ENCODE measurements around the gene SECISBP2L.

SECISBP2L gene

DNA sequence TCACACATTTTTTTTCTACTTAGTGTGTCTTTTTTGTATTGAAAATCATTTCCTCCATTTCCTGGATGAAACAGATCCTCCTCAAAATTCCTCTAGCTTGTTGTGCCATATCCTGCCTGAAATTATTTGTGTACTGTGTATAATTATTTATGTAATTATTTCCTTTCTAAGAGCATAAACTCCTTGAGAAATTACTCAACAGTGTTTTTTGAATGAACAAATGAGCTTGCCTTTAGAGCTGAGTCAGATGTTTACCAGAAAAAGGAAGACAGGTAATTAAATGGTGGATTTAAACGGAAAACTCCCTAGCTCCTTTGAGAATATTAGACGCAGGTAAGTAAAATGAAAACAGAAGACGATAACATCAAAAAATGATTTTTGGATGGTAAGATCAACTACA is 13.2 kb upstream of the SECISBP2L start:
- in situ Hi-C loops (cut with MboI; ENCODE audit: low sequenced_read_pairs), result no loop called here

DNA sequence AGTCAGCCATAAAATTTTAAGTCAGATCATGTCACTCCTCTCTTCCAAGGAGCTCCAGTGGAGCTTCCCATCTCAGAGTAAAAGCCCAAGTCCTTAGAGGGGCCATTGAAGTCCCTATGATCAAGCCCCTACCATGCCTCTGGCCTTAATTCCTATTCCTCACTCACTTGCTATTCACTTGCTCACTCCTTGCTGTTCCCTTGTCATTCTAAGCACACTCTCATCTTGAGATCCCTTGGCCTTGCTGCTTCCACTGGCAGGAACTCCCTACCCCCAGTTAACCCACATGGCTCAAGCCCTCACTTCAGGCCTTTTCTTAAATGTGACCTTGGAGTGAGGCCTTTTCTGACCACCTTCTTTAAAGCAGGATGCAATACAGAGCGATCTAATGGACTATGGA is 12.3 kb upstream of the SECISBP2L start:
- in situ Hi-C loops (cut with MboI; ENCODE audit: low sequenced_read_pairs), result no loop called here

DNA sequence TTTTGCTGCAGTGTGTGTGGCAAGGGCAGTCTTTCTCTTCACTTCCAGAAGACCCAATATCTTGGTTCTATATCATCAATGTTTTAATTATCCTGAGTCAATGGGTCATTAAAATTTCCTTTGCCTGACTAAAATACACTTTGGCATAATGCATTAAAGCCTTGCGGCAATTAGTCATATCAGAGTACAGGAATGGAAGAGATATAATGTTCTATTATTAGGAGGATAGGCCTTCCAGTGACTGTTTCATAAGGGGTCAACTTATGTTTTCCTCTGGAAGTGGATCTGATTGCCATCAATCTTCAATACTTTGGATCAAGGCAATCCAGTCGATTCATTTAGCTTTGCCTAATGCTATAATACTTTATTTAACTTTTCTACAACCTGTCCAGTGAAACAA is 9.4 kb upstream of the SECISBP2L start:
- in situ Hi-C loops (cut with MboI; ENCODE audit: low sequenced_read_pairs), result no loop called here

DNA sequence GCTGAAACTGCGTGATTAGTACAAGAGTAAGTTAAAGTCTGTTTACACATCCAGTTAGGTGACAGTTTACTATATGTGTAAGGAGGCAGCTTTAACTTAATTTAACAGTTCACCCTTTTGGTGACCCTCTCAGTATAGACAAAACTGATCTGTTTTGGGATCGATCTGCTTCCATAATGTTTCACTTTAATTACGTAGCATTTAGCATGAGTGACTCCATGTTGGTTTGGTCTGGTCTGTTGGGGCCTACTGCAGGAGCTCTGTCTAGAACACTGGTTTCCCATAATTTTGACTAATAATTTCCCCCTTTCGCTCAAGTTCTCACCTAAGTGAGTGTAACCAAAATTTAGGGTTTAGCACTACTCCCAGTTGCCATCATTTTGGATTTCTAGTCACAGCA is 6.4 kb upstream of the SECISBP2L start:
- in situ Hi-C loops (cut with MboI; ENCODE audit: low sequenced_read_pairs), result no loop called here

DNA sequence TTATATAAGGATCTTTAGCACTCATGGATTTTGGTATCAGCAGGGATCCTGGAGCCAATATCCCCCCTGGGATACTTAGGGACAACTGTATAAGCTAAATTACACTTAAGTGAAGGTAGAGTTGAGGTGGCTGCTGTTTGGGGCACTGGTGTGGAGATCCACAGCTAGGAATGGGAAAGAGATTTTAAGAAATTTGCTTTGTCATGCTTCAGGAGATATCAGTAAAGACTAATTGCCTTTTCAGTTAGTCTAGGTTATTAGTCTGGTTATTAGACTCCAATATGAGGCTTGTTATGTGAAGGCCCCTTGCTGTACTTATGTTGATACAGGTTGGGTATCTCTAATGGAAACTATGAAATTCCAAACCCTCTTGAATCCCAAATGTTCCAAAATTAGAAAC is 1.2 kb upstream of the SECISBP2L start:
- in situ Hi-C loops (cut with MboI; ENCODE audit: low sequenced_read_pairs), result no loop called here

DNA sequence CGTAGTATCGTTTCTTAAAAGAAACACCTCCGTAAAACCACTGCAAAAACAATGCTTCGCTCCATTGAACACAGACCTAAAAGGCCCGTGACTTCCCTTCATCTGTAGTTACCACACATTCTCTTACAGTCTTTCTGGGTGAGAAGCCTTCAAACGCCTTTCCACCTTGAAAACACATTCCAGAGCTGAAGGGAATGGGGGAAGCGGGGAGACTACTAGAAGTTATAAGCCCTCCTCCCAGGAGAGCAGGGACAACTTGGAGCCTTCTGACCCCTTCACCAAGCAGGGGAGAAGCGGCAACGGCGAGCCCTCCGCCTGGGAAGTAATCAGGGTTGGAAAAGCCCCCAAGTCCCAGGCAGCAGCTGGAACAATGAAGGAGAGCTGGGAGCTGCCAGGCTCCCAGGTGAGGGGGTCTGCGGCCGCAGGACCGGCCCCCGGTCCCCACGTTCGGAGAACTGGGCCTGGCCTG is 461 bp downstream of the SECISBP2L start:
- in situ Hi-C loops (cut with MboI; ENCODE audit: low sequenced_read_pairs), result no loop called here

DNA sequence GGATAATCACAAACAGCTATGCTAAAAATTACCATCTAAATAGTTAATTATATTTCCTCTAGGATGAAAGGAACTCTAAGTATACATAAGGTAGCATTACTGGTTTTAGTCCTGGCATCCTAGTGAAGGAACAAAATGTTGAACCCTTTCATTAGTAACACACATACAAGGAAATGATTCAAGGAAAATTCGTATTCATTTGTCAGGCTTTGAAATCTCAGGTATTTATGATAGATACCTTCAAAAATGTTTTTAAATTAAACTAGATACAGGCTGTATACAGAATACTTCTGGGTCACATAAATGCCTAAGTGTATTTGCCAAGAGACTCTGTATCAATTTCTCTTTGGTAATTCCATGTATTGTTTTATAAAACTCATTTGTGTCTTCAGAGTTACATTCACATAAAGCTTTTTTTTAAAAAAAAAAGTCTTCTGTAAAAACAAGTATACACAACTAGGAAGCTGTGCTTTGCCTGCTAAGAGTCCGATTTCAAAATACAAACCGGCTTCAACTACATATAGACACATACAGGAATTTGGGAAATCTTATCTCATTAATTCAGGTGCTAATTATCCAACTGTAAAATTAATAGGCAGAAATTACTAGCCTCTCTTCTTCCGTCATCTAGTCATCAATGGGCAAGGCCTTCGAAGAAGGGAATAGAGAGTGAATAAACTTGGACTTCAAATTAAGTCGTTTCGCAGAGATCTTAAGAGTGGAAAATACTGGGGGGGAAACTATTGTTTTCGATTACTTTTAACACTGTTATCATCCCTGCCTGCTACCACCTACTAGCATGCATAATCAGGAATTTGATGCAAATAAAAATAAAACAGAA is 1.3 kb downstream of the SECISBP2L start:
- in situ Hi-C loops (cut with MboI; ENCODE audit: low sequenced_read_pairs), result no loop called here

DNA sequence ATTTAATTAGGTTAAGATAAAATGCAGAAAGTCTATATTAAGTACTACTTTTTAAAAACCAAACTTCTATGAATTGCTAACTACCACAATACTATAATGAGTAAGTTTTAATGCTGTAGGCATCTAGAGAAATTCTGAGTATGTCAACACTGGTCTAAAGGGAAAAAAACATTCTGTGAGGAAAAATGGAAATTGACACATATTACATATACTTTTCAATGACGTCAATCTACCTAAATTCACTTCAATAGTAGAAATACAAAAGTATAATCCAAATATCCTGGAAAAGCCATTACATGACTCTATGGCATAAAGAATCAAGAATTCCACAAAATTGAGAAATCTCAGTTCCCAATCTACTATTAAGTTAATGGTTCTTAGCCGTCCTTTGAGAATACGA is 2.2 kb downstream of the SECISBP2L start:
- in situ Hi-C loops (cut with MboI; ENCODE audit: low sequenced_read_pairs), result no loop called here

DNA sequence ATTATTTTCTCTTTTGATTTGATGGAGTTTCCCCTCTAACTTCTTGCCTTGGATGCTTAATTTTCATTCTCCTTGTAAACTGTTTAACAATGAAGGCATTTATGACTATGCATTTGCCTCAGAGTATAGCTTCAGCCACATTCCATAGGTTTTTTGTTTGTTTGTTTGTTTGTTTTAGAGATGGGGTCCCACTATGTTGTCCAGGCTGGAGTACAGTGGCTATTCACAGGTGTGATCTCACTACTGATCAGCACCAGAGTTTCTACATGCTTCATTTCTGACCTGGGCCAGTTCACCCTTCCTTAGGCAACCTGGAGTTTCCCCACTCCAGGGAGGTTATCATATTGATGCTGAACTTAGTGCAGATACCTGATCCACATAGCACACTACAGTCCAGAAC is 4.1 kb downstream of the SECISBP2L start:
- in situ Hi-C loops (cut with MboI; ENCODE audit: low sequenced_read_pairs), result no loop called here

DNA sequence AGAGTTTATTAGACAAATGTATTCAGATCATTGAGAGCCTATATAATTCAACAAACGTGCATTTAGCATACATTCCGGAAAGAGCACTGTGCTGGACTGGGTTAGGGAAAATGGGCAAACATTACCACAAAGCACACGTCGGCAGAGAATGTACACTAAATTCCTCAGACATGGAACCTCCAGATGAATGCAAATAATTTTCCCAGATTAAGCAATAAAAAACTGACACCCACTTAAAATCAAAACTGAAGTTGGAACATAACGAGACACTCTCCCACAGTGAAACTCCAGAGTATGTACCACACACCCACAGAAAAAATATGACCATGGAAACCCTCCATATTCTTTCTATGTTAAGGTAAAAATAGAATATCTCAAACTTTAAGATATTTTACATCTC is 4.8 kb downstream of the SECISBP2L start:
- in situ Hi-C loops (cut with MboI; ENCODE audit: low sequenced_read_pairs), result no loop called here

DNA sequence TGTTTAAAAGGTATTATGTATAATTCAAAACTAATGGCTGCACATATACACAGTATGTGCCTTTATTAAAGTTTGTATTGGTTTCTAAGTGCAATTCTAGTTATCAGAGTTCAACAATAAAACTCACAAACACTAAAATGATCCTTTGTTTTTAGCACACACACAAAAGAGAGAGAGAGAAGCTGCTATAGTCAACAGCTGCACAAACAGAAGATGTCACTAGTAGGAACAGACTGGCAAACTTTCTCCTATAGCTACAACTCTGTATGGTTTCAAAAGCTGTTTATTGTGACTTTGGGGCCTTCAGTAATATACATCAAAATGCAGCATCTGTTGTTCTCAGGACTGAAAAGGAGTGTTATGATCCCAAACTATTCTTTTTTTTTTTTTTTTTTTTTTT is 6.1 kb downstream of the SECISBP2L start:
- in situ Hi-C loops (cut with MboI; ENCODE audit: low sequenced_read_pairs), result no loop called here

DNA sequence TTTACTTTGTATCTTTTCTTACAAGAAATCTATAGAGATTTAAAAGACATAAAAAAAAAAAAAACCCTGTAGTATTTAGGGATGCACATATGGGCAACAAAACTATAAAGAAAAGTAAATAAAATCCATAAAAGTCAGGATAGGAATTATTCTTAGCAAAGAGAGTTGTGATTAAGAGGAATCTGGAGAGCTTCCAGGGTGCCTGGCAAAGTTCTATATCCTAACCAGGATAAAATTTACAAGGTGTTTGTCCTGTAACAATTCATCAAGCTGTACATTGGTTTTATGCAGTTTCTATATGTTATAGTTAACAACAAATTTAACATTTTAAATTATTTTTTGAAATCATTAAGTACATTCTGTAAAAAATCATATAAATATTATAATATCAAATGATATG is 7.9 kb downstream of the SECISBP2L start:
- in situ Hi-C loops (cut with MboI; ENCODE audit: low sequenced_read_pairs), result no loop called here

DNA sequence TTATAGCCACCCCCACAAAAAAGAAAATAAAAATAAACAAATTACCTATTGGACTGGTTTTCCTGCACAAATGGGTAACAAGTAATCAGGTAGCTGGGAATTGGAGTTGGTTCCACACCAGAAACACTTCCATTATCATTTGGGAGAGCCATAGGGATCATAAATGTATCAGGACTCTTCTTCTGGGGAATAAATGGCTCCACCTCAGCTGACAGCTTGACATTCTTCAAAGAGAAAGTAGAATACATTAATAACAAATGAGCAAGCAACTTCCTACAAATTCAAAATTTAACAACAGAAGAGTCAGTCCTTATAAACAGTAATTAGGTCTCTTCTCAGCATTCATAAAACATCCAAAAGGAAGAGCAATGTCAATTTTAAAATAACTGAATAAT is 8.7 kb downstream of the SECISBP2L start:
- in situ Hi-C loops (cut with MboI; ENCODE audit: low sequenced_read_pairs), result no loop called here

DNA sequence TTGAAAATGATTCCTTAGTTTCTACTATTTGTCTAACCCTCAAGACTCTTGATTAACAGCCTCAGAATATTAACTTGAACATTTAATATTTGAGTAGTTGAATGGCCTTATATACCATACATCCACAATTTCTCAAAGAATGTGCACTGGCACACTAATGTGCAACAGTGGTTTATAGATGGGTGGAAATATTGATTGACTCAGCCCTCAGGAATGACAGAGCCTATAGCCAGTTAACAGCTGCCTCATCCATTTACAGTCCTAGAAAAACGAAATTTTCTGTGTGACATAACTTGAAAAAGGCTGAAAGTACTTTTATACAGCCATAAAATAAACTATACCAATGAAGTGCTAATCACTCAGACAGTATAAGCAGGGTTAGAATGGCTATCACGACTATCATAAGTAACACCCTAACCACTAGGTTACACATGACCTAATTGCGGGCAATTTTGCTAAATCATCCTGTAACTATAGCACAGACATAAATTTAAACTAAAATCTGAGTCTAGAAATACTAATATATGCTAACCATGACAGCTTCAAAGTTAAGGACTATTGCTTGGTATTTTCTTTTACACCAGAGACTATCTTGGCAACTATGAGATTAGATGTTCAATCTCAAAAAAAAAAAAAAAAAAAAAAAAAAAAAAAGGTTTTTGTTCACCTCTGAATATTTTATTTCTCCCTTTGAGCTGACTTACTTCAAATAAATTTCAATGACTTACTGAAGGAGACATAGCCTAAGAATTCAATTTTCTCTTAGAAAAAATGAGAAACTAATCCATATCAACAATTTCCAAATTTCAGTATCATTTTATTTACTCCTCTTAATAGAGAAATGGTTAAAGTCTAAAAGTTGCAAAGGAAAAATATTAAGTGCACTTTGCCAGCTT is 9.3 kb downstream of the SECISBP2L start:
- in situ Hi-C loops (cut with MboI; ENCODE audit: low sequenced_read_pairs), result no loop called here

DNA sequence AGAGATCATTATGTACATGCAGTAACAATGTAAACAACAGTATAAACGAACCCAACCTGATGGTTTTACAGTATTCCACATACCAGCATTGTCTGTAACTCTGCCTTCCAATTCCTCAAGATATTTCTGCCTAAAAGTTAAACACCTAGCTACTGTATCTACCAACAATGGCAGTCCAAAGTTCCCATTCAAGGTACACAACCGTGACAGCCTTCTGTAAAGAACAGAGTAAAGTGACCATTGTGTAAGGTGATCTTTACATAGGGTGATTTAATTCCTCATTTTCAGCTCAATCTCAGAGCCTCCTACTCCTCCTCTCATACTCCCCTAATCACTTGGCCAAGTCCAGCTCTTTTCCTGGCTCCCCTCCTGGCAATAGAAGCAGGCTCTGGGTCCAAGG is 10.4 kb downstream of the SECISBP2L start:
- in situ Hi-C loops (cut with MboI; ENCODE audit: low sequenced_read_pairs), result no loop called here

DNA sequence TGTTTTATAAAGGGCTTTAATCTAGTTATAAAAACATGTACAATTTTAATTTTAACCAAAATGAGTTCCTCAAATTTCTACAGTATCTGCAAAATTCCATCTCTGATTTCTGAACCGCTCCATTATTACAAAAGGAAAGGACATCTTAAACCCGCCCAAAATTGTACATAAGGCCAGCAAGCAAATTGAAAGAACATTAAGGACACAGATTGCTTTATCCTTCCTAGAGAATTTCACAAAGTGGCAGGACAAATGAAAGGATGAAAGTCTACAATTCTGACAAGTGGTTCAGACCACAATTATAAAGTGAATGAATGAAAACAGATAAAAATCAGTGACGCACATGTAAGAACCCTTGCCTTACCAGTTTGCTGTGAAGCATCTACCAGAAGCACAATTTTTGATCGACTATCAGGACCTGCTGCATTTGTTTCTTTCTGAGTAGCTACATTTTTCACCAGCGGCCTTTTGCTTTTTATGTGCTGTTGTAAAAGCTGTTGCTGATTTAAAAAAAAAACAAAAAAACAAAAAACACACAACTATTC is 13.6 kb downstream of the SECISBP2L start:
- in situ Hi-C loops (cut with MboI; ENCODE audit: low sequenced_read_pairs), result no loop called here

DNA sequence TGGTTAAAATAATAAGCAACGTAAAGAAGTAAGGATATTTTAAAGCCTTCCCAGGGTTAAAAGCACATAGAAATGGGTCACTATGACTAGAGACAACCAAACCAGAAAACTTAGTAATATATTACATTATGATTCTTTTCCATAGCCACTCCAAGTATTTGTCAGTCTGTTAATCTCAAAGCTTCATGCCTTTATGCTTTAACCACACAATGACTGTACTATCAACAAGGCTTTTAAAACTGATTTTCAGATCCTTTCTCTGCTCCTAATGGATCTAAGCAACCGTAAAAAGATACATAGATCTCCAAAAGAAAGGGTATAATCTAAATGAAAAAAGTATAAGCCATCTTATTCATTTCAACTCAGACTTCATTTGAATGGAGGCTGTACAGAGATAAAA is 14.4 kb downstream of the SECISBP2L start:
- in situ Hi-C loops (cut with MboI; ENCODE audit: low sequenced_read_pairs), result no loop called here

DNA sequence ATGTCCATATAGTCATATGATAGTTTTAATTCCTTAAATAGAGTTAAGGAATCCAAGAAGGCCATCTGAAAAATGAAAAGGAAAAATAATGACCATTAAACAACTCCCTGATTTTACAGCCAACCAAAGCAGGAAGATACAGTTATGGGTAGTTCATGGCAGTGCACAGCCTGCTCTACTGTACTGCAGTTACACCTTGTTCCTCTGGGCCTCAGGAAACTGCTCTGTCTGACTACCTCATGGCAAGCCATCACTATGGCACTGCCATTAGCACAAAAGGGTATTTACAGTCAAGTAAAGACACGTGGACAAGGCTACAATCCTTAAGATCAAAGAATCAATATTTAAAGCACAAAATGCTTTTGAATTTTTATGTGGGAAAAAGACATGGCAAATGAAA is 19.5 kb downstream of the SECISBP2L start:
- in situ Hi-C loops (cut with MboI; ENCODE audit: low sequenced_read_pairs), result no loop called here

DNA sequence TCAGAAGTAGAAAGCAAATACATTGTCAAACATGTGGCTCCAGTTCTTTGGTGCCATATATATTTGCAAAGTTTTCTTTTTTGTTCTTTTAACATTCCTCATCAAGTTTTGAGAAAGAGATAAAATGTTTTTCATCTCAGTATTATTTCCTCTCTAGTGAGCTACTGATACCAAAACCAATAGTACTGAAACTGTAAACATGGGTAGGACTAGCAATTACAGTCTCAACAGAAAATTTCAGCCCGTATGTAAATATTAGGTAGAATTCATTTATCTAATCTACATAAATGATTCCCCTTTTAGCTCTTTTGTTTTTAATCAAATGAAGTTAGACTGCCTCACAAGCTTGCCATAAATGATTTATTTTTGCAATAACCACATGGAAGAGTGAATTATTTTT is 21.4 kb downstream of the SECISBP2L start:
- in situ Hi-C loops (cut with MboI; ENCODE audit: low sequenced_read_pairs), result no loop called here

DNA sequence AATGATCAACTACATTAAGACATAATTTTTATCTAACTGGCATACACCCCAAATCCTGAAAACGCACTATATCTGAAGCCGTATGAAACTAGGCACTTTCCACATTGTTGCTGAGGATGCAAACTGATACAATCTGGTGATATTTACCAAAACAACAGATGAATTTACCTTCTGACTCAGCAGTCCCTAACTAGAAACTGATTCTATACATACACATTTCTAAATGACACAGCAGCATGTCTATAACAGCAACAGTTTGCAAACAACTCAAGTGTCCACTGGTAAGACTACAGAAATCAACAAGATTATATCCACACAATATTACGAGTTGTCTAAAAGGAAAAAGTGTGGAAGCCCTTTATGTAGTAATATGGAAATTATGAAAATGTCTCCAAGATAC is 22.9 kb downstream of the SECISBP2L start:
- in situ Hi-C loops (cut with MboI; ENCODE audit: low sequenced_read_pairs), result no loop called here

DNA sequence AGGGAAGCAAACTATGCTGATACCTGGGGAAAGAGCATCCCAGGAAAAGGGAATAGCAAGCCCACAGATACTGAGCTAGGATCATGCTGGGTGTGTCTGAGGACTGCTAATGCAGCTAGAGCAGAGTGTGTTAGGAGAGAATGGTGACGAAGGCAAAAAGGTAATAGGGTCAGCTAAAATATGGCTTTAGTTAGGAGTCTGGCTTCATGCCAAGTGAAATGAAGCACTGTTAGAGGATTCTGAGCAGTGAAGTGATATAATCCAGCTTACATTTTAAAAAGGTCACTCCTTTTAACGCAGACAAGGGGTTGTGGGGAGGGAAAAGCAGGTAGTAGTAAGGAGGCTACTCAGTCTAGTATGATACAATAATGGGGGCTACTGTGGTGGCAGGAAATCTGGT is 30.4 kb downstream of the SECISBP2L start:
- in situ Hi-C loops (cut with MboI; ENCODE audit: low sequenced_read_pairs), result no loop called here

DNA sequence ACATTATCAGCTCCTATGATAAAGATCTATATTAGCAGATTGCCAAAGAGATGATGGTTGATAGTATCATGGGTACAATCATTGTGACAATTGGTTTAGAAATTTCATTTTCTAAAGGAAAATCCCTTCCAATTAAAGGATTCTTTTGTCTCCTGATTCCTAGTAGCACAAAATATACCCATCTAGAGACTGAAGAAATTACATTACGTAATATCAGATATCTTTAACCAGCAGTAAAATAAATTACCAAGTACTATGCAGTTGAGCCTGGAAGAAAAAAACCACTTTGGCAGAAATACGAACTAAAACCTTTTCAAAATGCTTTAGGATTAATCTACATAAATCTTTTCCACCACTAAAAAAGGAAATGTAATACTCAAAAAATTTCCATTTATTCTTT is 46.9 kb downstream of the SECISBP2L start:
- in situ Hi-C loops (cut with MboI; ENCODE audit: low sequenced_read_pairs), result no loop called here

All from HL-60/S4 (cell line).